SK-N-SH (cell line): ENCODE results near the gene AFF1. TPM values are rescaled to one million over a fixed set of nuclear protein-coding genes. Genes with fewer than 3 reads are reported as not detected.

ENCODE experiments used
- CTCF ChIA-PET: fragments of 300-600, 350-600 bp; formaldehyde crosslinking; extraction: SDS; loops from one replicate; lab custom pipeline; 2021; lab: Yijun Ruan, JAX
- POLR2A ChIA-PET: fragments of 350-600 bp; sonication (Branson Sonifier 250); formaldehyde crosslinking; extraction: SDS; loops from one replicate; lab custom pipeline; 2020; ENCODE audit warnings: antibody characterized with exemption, inconsistent platforms; lab: Yijun Ruan, JAX
- DNase-seq: peaks from one replicate; pipeline ENCODE4 v3.0.0; 2012
- H2AFZ ChIP-seq: fragments of 200-600 bp; sonication (generic); 2 replicates; pipeline ENCODE4 v1.8.1; 2016; ENCODE audit warnings: antibody characterized with exemption, mild to moderate bottlenecking, low read depth
- H3F3A ChIP-seq: fragments of 200-600 bp; sonication (generic); replicated peaks from 2 replicates; pipeline ENCODE3; 2016; ENCODE audit warnings: antibody characterized with exemption, mild to moderate bottlenecking; ENCODE audit not compliant: insufficient read depth
- H3K27ac ChIP-seq, 2 experiments: fragments of 200-500 bp in 1 of 2; fragments of 200-600 bp in 1 of 2; sonication (Bioruptor generic) in 1 of 2; sonication (generic), shearing (Covaris generic) in 1 of 2; 2 replicates each; pipeline versions ENCODE4 v1.5.1 to v1.6.1; 2014 to 2016; ENCODE audit warnings: low read depth in 2 of 2, inconsistent platforms in 1 of 2, low read length in 1 of 2, mild to moderate bottlenecking in 1 of 2, mixed read lengths in 1 of 2
- H3K27me3 ChIP-seq: fragments of 200-600 bp; sonication (generic), shearing (Covaris generic); 2 replicates; pipeline ENCODE4 v1.6.1; 2016; ENCODE audit warnings: mixed run types; ENCODE audit not compliant: insufficient read depth
- H3K36me3 ChIP-seq, 2 experiments: fragments of 200-500 bp in 1 of 2; fragments of 200-600 bp in 1 of 2; sonication (Bioruptor generic) in 1 of 2; sonication (generic) in 1 of 2; replicated peaks in 1 of 2; 2 replicates each; pipeline versions ENCODE3 to v1.5.1; 2014 to 2016; ENCODE audit warnings: low read length in 1 of 2, mild to moderate bottlenecking in 1 of 2; ENCODE audit not compliant: insufficient read depth in 2 of 2, control insufficient read depth in 1 of 2
- H3K4me1 ChIP-seq, 2 experiments: fragments of 200-500 bp in 1 of 2; fragments of 200-600 bp in 1 of 2; sonication (Bioruptor generic) in 1 of 2; sonication (generic), shearing (Covaris generic) in 1 of 2; 2 replicates each; pipeline versions ENCODE4 v1.5.1 to v1.6.1; 2014 to 2016; ENCODE audit warnings: low read depth in 1 of 2, low read length in 1 of 2, mixed run types in 1 of 2; ENCODE audit not compliant: insufficient read depth in 2 of 2, control insufficient read depth in 1 of 2
- H3K4me2 ChIP-seq: fragments of 200-600 bp; sonication (generic), shearing (Covaris generic); 2 replicates; pipeline ENCODE4 v1.6.1; 2017; ENCODE audit warnings: mixed run types
- H3K4me3 ChIP-seq, 2 experiments: fragments of 200-500 bp in 1 of 2; fragments of 200-600 bp in 1 of 2; sonication (Bioruptor generic) in 1 of 2; sonication (generic), shearing (Covaris generic) in 1 of 2; 2 replicates each; pipeline versions ENCODE4 v1.5.1 to v1.8.1; 2014 to 2016; ENCODE audit warnings: low read depth in 2 of 2, inconsistent platforms in 1 of 2, low read length in 1 of 2, mild to moderate bottlenecking in 1 of 2, mixed read lengths in 1 of 2, moderate library complexity in 1 of 2
- H3K79me2 ChIP-seq: fragments of 200-600 bp; sonication (generic); 2 replicates; pipeline ENCODE4 v1.8.1; 2017; ENCODE audit warnings: mild to moderate bottlenecking; ENCODE audit not compliant: insufficient read depth
- H3K9ac ChIP-seq: fragments of 200-600 bp; sonication (generic); 2 replicates; pipeline ENCODE4 v1.6.1; 2017; ENCODE audit warnings: mixed run types
- H3K9me2 ChIP-seq: fragments of 200-600 bp; sonication (generic); 2 replicates; pipeline ENCODE4 v1.6.1; 2017; ENCODE audit warnings: mixed run types
- H3K9me3 ChIP-seq: fragments of 200-600 bp; sonication (generic); 2 replicates; pipeline ENCODE4 v1.6.1; 2017; ENCODE audit warnings: mixed run types, mild to moderate bottlenecking, moderate library complexity
- H4K20me1 ChIP-seq: fragments of 200-600 bp; sonication (generic); 2 replicates; pipeline ENCODE4 v1.6.1; 2017; ENCODE audit warnings: mild to moderate bottlenecking, mixed run types; ENCODE audit not compliant: insufficient read depth
- FOXJ3 ChIP-seq: sonication (generic); formaldehyde crosslinking; IDR thresholded peaks from 2 replicates; pipeline ENCODE4 v1.5.1; 2020; ENCODE audit warnings: mild to moderate bottlenecking, missing genetic modification reagents
- FOXM1 ChIP-seq: IDR thresholded peaks from 2 replicates; pipeline ENCODE4 v1.4.0; 2012; ENCODE audit warnings: low read depth, mild to moderate bottlenecking
- GABPA ChIP-seq: IDR thresholded peaks from 2 replicates; pipeline ENCODE4 v1.4.0; 2012; ENCODE audit warnings: low read depth, mild to moderate bottlenecking
- GATA2 ChIP-seq: sonication (generic); formaldehyde crosslinking; IDR thresholded peaks from 2 replicates; pipeline ENCODE4 v1.5.0; 2020; ENCODE audit warnings: mild to moderate bottlenecking, missing genetic modification reagents
- IRF3 ChIP-seq: fragments of 150-350 bp; IDR thresholded peaks from 2 replicates; pipeline ENCODE4 v1.6.1; 2016; ENCODE audit warnings: mild to moderate bottlenecking, low read depth, low read length
- JUND ChIP-seq: IDR thresholded peaks from 2 replicates; pipeline ENCODE4 v1.4.0; 2012
- MXI1 ChIP-seq: IDR thresholded peaks from 2 replicates; pipeline ENCODE4 v1.6.1; 2012; ENCODE audit warnings: mild to moderate bottlenecking, low read depth, low read length, improper control_type of control experiment
- NFIC ChIP-seq: IDR thresholded peaks from 2 replicates; pipeline ENCODE4 v1.4.0; 2012; ENCODE audit warnings: borderline replicate concordance
- RCOR1 ChIP-seq: fragments of 150-350 bp; IDR thresholded peaks from 2 replicates; pipeline ENCODE4 v1.6.1; 2017; ENCODE audit warnings: antibody characterized with exemption, low read length
- RFX5 ChIP-seq: IDR thresholded peaks from 2 replicates; pipeline ENCODE4 v1.6.1; 2012; ENCODE audit warnings: mild to moderate bottlenecking, improper control_type of control experiment, low read length
- RXRA ChIP-seq: IDR thresholded peaks from 2 replicates; pipeline ENCODE4 v1.4.0; 2012; ENCODE audit warnings: low read depth, mild to moderate bottlenecking, borderline replicate concordance
- SIN3A ChIP-seq: IDR thresholded peaks from 2 replicates; pipeline ENCODE4 v1.6.1; 2012; ENCODE audit warnings: low read depth, mild to moderate bottlenecking, low read length, moderate library complexity, borderline replicate concordance
- SMC3 ChIP-seq: IDR thresholded peaks from 2 replicates; pipeline ENCODE4 v1.6.1; 2012; ENCODE audit warnings: low read depth, low read length, improper control_type of control experiment
- TCF12 ChIP-seq: IDR thresholded peaks from 2 replicates; pipeline ENCODE4 v1.4.0; 2012
- TEAD4 ChIP-seq: IDR thresholded peaks from 2 replicates; pipeline ENCODE4 v1.4.0; 2012; ENCODE audit warnings: mild to moderate bottlenecking, borderline replicate concordance; ENCODE audit not compliant: insufficient read depth
- YY1 ChIP-seq: IDR thresholded peaks from 2 replicates; pipeline ENCODE4 v1.4.0; 2012; ENCODE audit warnings: low read depth, mild to moderate bottlenecking
- ZBTB33 ChIP-seq: IDR thresholded peaks from 2 replicates; pipeline ENCODE4 v1.4.0; 2012; ENCODE audit warnings: low read depth, borderline replicate concordance
- WGBS: methylation state at CpG from one replicate; pipeline ENCODE4 v1.1.6; 2017; ENCODE audit warnings: low lambda C conversion rate; 5-methylcytosine and 5-hydroxymethylcytosine counted together
- polyA plus RNA-seq, 3 experiments: library from polyadenylated mRNA; depleted of rRNA; stranded (reverse); fragments of >200 nt; gene quantifications; 2 replicates each; pipeline ENCODE4 v1.2.3, GENCODE V29; 2012
- TF ChIP-seq, protein P1 (sequence below): IDR thresholded peaks from 2 replicates; pipeline ENCODE4 v1.4.0; 2012; ENCODE audit warnings: low read depth, borderline replicate concordance
- TF ChIP-seq, protein P2 (sequence below): fragments of 150-350 bp; IDR thresholded peaks from 2 replicates; pipeline ENCODE4 v1.6.1; 2017; ENCODE audit warnings: antibody characterized with exemption, low read length, low read depth, borderline replicate concordance

AFF1 gene
- polyA plus RNA-seq, 1 of the 3 experiments (the other 2 are of a cell fraction): 2.7 TPM

DNA sequence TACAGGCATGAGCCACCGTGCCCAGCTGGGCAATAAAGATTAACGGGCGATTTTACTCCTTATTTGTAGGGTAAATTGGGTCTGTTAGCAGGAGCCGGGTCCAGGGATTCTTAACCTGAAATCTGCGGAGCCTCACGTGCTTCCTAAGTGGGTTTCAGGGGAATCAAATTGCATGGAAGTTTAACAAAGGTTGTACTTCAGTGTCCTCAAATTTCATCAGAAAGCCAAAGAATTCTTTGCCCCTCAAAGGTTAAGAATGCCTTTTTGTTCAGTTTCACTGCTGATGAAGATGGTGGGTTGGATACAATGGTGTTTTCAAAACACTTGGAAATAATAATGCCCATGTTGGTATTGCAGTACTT, 67.9 kb downstream of the AFF1 start:
- H3K36me3 ChIP-seq: no peaks in the 10 kb centered on the region
- TF ChIP-seq IRF3 (no peak), SMC3 (no peak), FOXM1 (no peak), GATA2 (no peak), ZBTB33 (no peak)
- TF ChIP-seq, protein P1, sequence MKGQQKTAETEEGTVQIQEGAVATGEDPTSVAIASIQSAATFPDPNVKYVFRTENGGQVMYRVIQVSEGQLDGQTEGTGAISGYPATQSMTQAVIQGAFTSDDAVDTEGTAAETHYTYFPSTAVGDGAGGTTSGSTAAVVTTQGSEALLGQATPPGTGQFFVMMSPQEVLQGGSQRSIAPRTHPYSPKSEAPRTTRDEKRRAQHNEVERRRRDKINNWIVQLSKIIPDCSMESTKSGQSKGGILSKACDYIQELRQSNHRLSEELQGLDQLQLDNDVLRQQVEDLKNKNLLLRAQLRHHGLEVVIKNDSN: no peak
- H4K20me1 ChIP-seq: no peaks in the 10 kb centered on the region
- H3K4me1 ChIP-seq: peaks cover 5 to 20% of the 10 kb centered on the region in 2 experiments
- 90% methylated on average over 6 of the region's 6 CpGs for WGBS
- H3K4me3 ChIP-seq: no peak overlapping the region
- H3K9ac ChIP-seq: no peak overlapping the region
- POLR2A ChIA-PET: no interaction called here
- CTCF ChIA-PET: interaction anchor here (1.0 to 1.4 kb wide), 3 partner anchors 8 to 91 kb away, joined by 3 to 5 read pairs (median 4); no protein-coding TSS in a partner anchor
- no peaks in the 10 kb centered on the region for H3K9me2 ChIP-seq
- H3K27me3 ChIP-seq: no peaks in the 10 kb centered on the region
- peaks cover 9% of the 10 kb centered on the region for H3F3A ChIP-seq
- H2AFZ ChIP-seq: no peak overlapping the region
- H3K79me2 ChIP-seq: no peaks in the 10 kb centered on the region
- H3K9me3 ChIP-seq: no peaks in the 10 kb centered on the region
- no peak overlapping the region for H3K4me2 ChIP-seq
- DNase-seq: no peak
- no peak overlapping the region for H3K27ac ChIP-seq

DNA sequence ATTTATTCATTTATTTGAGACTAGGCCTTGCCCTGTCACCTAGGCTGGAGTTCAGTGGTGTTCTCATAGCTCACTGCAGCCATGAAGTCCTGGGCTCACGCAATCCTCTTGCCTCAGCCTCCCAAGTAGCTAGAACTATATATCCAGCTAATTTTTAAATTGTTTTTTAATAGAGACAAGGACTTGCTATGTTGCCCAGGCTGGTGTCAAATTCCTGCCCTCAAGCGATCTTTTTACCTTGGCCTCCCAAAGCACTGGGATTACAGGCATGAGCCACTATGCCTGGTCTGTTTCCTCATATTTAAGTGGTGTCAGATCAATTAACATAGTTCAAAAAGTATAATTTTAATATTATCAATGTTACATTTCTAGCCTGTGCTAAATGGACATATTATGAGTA, 68.5 kb downstream of the AFF1 start:
- TF ChIP-seq ZBTB33 (no peak), SIN3A (no peak), RXRA (no peak), RCOR1 (no peak), FOXJ3 (no peak), NFIC (no peak), TCF12 (no peak), GABPA (no peak), RFX5 (no peak), TEAD4 (no peak), MXI1 (no peak), YY1 (no peak), SMC3 (no peak), JUND (no peak)
- TF ChIP-seq, protein P2, sequence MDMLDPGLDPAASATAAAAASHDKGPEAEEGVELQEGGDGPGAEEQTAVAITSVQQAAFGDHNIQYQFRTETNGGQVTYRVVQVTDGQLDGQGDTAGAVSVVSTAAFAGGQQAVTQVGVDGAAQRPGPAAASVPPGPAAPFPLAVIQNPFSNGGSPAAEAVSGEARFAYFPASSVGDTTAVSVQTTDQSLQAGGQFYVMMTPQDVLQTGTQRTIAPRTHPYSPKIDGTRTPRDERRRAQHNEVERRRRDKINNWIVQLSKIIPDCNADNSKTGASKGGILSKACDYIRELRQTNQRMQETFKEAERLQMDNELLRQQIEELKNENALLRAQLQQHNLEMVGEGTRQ: no peak
- no peaks in the 10 kb centered on the region for H3K36me3 ChIP-seq
- H3K9me2 ChIP-seq: no peaks in the 10 kb centered on the region
- no peak for DNase-seq
- H3K79me2 ChIP-seq: peaks cover 4% of the 10 kb centered on the region
- H4K20me1 ChIP-seq: no peaks in the 10 kb centered on the region
- POLR2A ChIA-PET: no interaction called here
- H3K4me1 ChIP-seq: peaks cover 5 to 19% of the 10 kb centered on the region in 2 experiments
- CTCF ChIA-PET: interaction anchor here (1.0 to 1.4 kb wide), 3 partner anchors 9 to 81 kb away, joined by 3 to 5 read pairs (median 4); no protein-coding TSS in a partner anchor
- WGBS: 98% methylated on average over 2 of the region's 2 CpGs
- no peak overlapping the region for H2AFZ ChIP-seq
- H3K9me3 ChIP-seq: no peaks in the 10 kb centered on the region
- H3K27me3 ChIP-seq: no peaks in the 10 kb centered on the region
- H3K9ac ChIP-seq: no peak overlapping the region
- no peak overlapping the region for H3K4me2 ChIP-seq
- peaks cover 12% of the 10 kb centered on the region for H3F3A ChIP-seq
- no peak overlapping the region for H3K4me3 ChIP-seq
- H3K27ac ChIP-seq: no peak overlapping the region
